Lung (tissue), 12 donors: ENCODE measurements around the gene ARMH1. TPM values are rescaled to one million over a fixed set of nuclear protein-coding genes. Genes with fewer than 3 reads are reported as not detected.

Experiments used
- ATAC-seq: fragments of 200-7000 bp; cut with Tn5 transposase; one replicate; pipeline ENCODE4 v1.9.1; 2020; ENCODE audit warnings: moderate number of reproducible peaks; ENCODE audit not compliant: insufficient read depth, low FRiP score
- DNase-seq, 3 donors: peaks; one replicate each; pipeline ENCODE4 v3.0.0-alpha.2; 2013 to 2017
- H3K27ac ChIP-seq, 2 donors: one replicate each; pipeline ENCODE4 v1.5.1; 2013; ENCODE audit warnings: mild to moderate bottlenecking in 2 of 2, moderate library complexity in 2 of 2, control low read depth in 1 of 2, inconsistent platforms in 1 of 2, low read depth in 1 of 2, low read length in 1 of 2
- H3K27me3 ChIP-seq, 3 donors: one replicate each; pipeline ENCODE4 v1.5.1; 2013; ENCODE audit warnings: low read length in 2 of 3; ENCODE audit not compliant: control insufficient read depth in 3 of 3, insufficient read depth in 3 of 3
- H3K36me3 ChIP-seq, 4 donors: one replicate each; pipeline ENCODE4 v1.5.1; 2013; ENCODE audit warnings: low read length in 4 of 4, mild to moderate bottlenecking in 1 of 4, moderate library complexity in 1 of 4; ENCODE audit not compliant: control insufficient read depth in 4 of 4, insufficient read depth in 4 of 4
- H3K4me1 ChIP-seq, 5 donors: one replicate each; pipeline ENCODE4 v1.5.1; 2013; ENCODE audit warnings: low read length in 5 of 5, mild to moderate bottlenecking in 2 of 5, moderate library complexity in 1 of 5; ENCODE audit not compliant: control insufficient read depth in 5 of 5, insufficient read depth in 5 of 5
- H3K4me3 ChIP-seq: one replicate; pipeline ENCODE4 v1.5.1; 2013; ENCODE audit warnings: mild to moderate bottlenecking, control low read depth, moderate library complexity
- H3K9ac ChIP-seq, 2 donors: one replicate each; pipeline ENCODE4 v1.5.1; 2013; ENCODE audit warnings: low read length in 2 of 2, control low read depth in 1 of 2; ENCODE audit not compliant: insufficient read depth in 1 of 2
- H3K9me3 ChIP-seq, 4 donors: one replicate each; pipeline ENCODE4 v1.5.1; 2013; ENCODE audit warnings: low read length in 3 of 4, mild to moderate bottlenecking in 1 of 4, moderate library complexity in 1 of 4; ENCODE audit not compliant: control insufficient read depth in 4 of 4, insufficient read depth in 3 of 4
- CTCF ChIP-seq: IDR thresholded peaks from 2 replicates; pipeline ENCODE4 v1.5.1; 2012; ENCODE audit warnings: mild to moderate bottlenecking; ENCODE audit errors: control extremely low read depth, extremely low read depth
- WGBS, 2 donors: extraction: QIAGEN DNeasy Blood & Tissue Kit; methylation state at CpG; one replicate each; pipeline ENCODE4 v1.1.7; 2013; 5-methylcytosine and 5-hydroxymethylcytosine counted together
- polyA plus RNA-seq, 2 donors: library from polyadenylated mRNA; stranded (reverse); fragments of 200-250 nt; gene quantifications; one replicate each; pipeline ENCODE4 v1.2.1, GENCODE V29; 2013
- total RNA-seq, 2 donors: library from RNA; depleted of rRNA in 1 of 2; stranded (reverse); fragments of >200 nt in 1 of 2; gene quantifications; one replicate each; pipeline ENCODE4 v1.2.1, GENCODE V29; 2014 to 2021
- donor health status: control.
- donor health status: control.
- donor health status: Bipolar disorder and iron deficiency.
- donor health status: healthy.
- donor health status: DM: yes; HTN: yes; CAD: no.

ARMH1 gene
- total and polyA plus RNA-seq, 4 donors = 9.7 to 35.3 (median 21.4) TPM

GRCh38 chr1:44640200-44640853 lies 34.2 kb upstream of the ARMH1 start:
- no peaks in the 10 kb centered on the region for H3K9me3 ChIP-seq
- H3K4me3 ChIP-seq = no peak overlapping the region
- ATAC-seq = no peak
- WGBS, 2 donors = 84 to 89% methylated on average over 24 of the region's 24 CpGs
- DNase-seq = no peak
- TF ChIP-seq CTCF = no peak
- peaks cover 0 to 18% (median 2%) of the 10 kb centered on the region in 5 donors for H3K4me1 ChIP-seq
- no peak overlapping the region for H3K9ac ChIP-seq
- H3K36me3 ChIP-seq = peaks cover 15 to 91% (median 35%) of the 10 kb centered on the region in 4 donors
- no peak overlapping the region for H3K27ac ChIP-seq
- H3K27me3 ChIP-seq = no peaks in the 10 kb centered on the region

- no peak overlapping the region for H3K4me3 ChIP-seq
- H3K9ac ChIP-seq = no peak overlapping the region
- no peaks in the 10 kb centered on the region for H3K27me3 ChIP-seq
- peaks cover 22 to 90% (median 26%) of the 10 kb centered on the region in 4 donors for H3K36me3 ChIP-seq
- no peak for TF ChIP-seq CTCF
- ATAC-seq (no peak), DNase-seq (no peak)
- H3K4me1 ChIP-seq = peaks cover 0 to 28% (median 2%) of the 10 kb centered on the region in 5 donors
- no peak overlapping the region for H3K27ac ChIP-seq
- 89% methylated on average over 12 of the region's 12 CpGs for WGBS, 2 donors
- H3K9me3 ChIP-seq = no peaks in the 10 kb centered on the region
Measured at GRCh38 chr1:44641126-44642102, 33.1 kb upstream of the ARMH1 start.

- H3K9me3 ChIP-seq = no peaks in the 10 kb centered on the region
- H3K27ac ChIP-seq = no peak overlapping the region
- H3K4me1 ChIP-seq = peaks cover 0 to 28% (median 2%) of the 10 kb centered on the region in 5 donors
- TF ChIP-seq CTCF = no peak
- H3K9ac ChIP-seq = no peak overlapping the region
- DNase-seq (no peak), ATAC-seq (no peak)
- H3K27me3 ChIP-seq = no peaks in the 10 kb centered on the region
- peaks cover 16 to 88% (median 22%) of the 10 kb centered on the region in 4 donors for H3K36me3 ChIP-seq
- no peak overlapping the region for H3K4me3 ChIP-seq
- WGBS, 2 donors = 96 to 100% methylated on average over 2 of the region's 2 CpGs
Measured at GRCh38 chr1:44642255-44642654, 32.3 kb upstream of the ARMH1 start.
